Adrenal gland (tissue), 12 donors: ENCODE data around the gene PTAR1. TPM values are rescaled to one million over a fixed set of nuclear protein-coding genes. Genes with fewer than 3 reads are reported as not detected.

ENCODE experiments used
- DNase-seq, 7 donors: peaks; one replicate each; pipeline ENCODE4 v3.0.0-alpha.2; 2019 to 2020
- H3K27ac ChIP-seq, 5 donors: fragments of 200-600 bp; sonication (generic) in 4 of 5; 1 replicate in 3 of 5; 2 replicates in 2 of 5; pipeline versions ENCODE4 v1.5.1 to v1.8.0; 2016 to 2020; ENCODE audit warnings: mild to moderate bottlenecking in 1 of 5
- H3K27me3 ChIP-seq: fragments of 200-600 bp; 2 replicates; pipeline ENCODE4 v1.8.0; 2021
- H3K36me3 ChIP-seq, 2 donors: fragments of 200-600 bp; replicated peaks in 1 of 2; 1 replicate in 1 of 2; 2 replicates in 1 of 2; pipeline versions ENCODE4 v1.5.1 to v1.8.0; 2018 to 2022
- H3K4me1 ChIP-seq, 2 donors: fragments of 200-600 bp; replicated peaks in 1 of 2; 1 replicate in 1 of 2; 2 replicates in 1 of 2; pipeline versions ENCODE4 v1.5.1 to v1.8.0; 2018 to 2021
- H3K4me3 ChIP-seq, 4 donors: fragments of 200-600 bp; sonication (generic) in 3 of 4; one replicate each; pipeline ENCODE4 v1.5.1; 2016 to 2018
- H3K9me3 ChIP-seq, 3 donors: fragments of 200-600 bp; sonication (generic) in 1 of 3; replicated peaks in 1 of 3; 1 replicate in 2 of 3; 2 replicates in 1 of 3; pipeline versions ENCODE4 v1.5.1 to v1.8.0; 2016 to 2021
- POLR2A ChIP-seq, 2 donors: fragments of 450-650 bp; IDR thresholded peaks; one replicate each; pipeline ENCODE4 v1.6.1; 2017; ENCODE audit warnings: antibody characterized with exemption in 2 of 2, mild to moderate bottlenecking in 2 of 2, moderate library complexity in 1 of 2
- WGBS, 4 donors: extraction: QIAGEN DNeasy Blood & Tissue Kit in 2 of 4; methylation state at CpG; one replicate each; pipeline versions ENCODE4 v1.1.5 to v1.1.7; 2013 to 2017; 5-methylcytosine and 5-hydroxymethylcytosine counted together
- intact Hi-C, 2 donors: fragments of 100-400 bp; cut with DNase I; formaldehyde crosslinking; loops; one replicate each; pipeline versions ENCODE4 v1.14.1 to v1.15.0; 2022 to 2023
- polyA plus RNA-seq, 3 donors: library from polyadenylated mRNA; stranded (reverse); fragments of 200-250 nt in 2 of 3; fragments of 350-450 nt in 1 of 3; fragmentation: Illumina TruSeq in 1 of 3; extraction: RNeasy Lipid Tissue Mini Kit (QIAGEN cat#74804) in 1 of 3; gene quantifications; one replicate each; pipeline ENCODE4 v1.2.3, GENCODE V29; 2013 to 2014
- total RNA-seq, 9 donors: library from RNA; depleted of rRNA in 4 of 9; stranded (reverse); fragments of >200 nt in 4 of 9; fragments of 120-200 nt in 1 of 9; fragmentation: NEBNext Ultra II Directional in 1 of 9; extraction: Animal tissue kit (Norgen Biotek cat#: 25700) in 1 of 9; gene quantifications; one replicate each; pipeline versions ENCODE4 v1.1.0 to v1.2.4, GENCODE V29; 2013 to 2023
- TF ChIP-seq, protein P1 (sequence below), 6 experiments: fragments of 450-650 bp in 4 of 6; fragments of 200-600 bp in 2 of 6; sonication (generic) in 1 of 6; IDR thresholded peaks; 1 replicate in 5 of 6; 2 replicates in 1 of 6; pipeline versions ENCODE4 v1.5.1 to v1.8.0; 2016 to 2021; ENCODE audit warnings: antibody characterized with exemption in 6 of 6, mild to moderate bottlenecking in 2 of 6, moderate library complexity in 1 of 6
- donor health status: healthy with polysubstance abuse.
- donor health status: Bipolar disorder and iron deficiency.
- donor health status: DM: yes; HTN: yes; CAD: no.
- donor health status: DM: no; HTN: no; CAD: no.
- donor health status: DM: no; HTN: no; CAD: no.
- donor health status: DM: yes; HTN: yes; CAD: no.

The PTAR1 gene
- total and polyA plus RNA-seq, 12 donors, result 3.7 to 70.4 (median 37.2) TPM

DNA sequence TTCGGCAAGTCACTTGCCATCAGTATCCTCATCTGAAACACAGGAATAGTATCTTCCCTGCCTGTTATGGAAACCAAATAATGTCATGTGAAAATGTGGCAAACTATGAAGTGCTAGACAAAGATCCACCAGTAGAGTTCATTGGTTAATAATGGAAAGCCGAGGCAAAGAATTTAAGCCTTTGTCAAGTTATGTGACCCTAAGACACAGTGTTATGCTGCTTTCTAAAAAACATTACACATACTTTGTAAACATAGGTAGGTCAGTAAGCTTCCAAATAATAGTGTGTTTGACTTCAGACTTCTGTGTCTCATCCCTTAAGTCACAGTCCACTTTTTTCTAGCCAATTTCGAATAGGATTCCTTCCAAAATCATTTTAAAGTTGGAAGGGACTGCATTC, 6.0 kb downstream of the PTAR1 start:
- DNase-seq, result no peak
- H3K9me3 ChIP-seq, result no peaks in the 10 kb centered on the region
- peaks cover 2 to 36% of the 10 kb centered on the region in 2 donors for H3K4me1 ChIP-seq
- no peak overlapping the region for H3K27ac ChIP-seq
- H3K4me3 ChIP-seq, result no peak overlapping the region
- no peaks in the 10 kb centered on the region for H3K36me3 ChIP-seq
- intact Hi-C loops, result no loop called here
- no peak for TF ChIP-seq POLR2A (IDR thresholded peaks at IDR 0.05)
- TF ChIP-seq, protein P1, sequence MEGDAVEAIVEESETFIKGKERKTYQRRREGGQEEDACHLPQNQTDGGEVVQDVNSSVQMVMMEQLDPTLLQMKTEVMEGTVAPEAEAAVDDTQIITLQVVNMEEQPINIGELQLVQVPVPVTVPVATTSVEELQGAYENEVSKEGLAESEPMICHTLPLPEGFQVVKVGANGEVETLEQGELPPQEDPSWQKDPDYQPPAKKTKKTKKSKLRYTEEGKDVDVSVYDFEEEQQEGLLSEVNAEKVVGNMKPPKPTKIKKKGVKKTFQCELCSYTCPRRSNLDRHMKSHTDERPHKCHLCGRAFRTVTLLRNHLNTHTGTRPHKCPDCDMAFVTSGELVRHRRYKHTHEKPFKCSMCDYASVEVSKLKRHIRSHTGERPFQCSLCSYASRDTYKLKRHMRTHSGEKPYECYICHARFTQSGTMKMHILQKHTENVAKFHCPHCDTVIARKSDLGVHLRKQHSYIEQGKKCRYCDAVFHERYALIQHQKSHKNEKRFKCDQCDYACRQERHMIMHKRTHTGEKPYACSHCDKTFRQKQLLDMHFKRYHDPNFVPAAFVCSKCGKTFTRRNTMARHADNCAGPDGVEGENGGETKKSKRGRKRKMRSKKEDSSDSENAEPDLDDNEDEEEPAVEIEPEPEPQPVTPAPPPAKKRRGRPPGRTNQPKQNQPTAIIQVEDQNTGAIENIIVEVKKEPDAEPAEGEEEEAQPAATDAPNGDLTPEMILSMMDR (IDR thresholded peaks at IDR 0.05), result no peak
- 91 to 97% (median 95%) methylated on average over 3 of the region's 3 CpGs for WGBS, 4 donors
- H3K27me3 ChIP-seq, result no peaks in the 10 kb centered on the region

DNA sequence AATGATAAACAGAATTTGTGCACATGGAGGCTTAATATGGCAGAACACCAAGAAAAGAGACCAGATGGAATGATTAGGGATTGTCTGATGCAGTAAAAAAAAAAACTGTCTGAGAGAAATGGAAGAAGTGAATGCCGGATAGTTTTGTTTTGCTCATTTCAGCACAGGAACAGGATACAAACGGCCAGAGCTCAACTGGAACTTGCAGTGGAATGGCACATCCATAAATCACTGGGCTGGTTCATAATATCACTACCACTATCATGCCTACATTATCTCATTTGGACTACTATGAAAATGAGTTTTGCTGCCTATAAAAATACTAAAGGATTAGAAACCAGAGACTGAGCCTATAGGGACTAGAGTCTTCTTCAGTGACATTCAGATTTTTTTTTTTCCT, 9.7 kb downstream of the PTAR1 start:
- no peaks in the 10 kb centered on the region for H3K9me3 ChIP-seq
- H3K27me3 ChIP-seq, result no peaks in the 10 kb centered on the region
- no peak for DNase-seq
- H3K4me3 ChIP-seq, result no peak overlapping the region
- intact Hi-C loops, result no loop called here
- H3K36me3 ChIP-seq, result no peaks in the 10 kb centered on the region
- H3K27ac ChIP-seq, result no peak overlapping the region
- TF ChIP-seq POLR2A (IDR thresholded peaks at IDR 0.05), result no peak
- TF ChIP-seq, protein P1 (IDR thresholded peaks at IDR 0.05), result no peak
- 43 to 52% (median 46%) methylated on average over 2 of the region's 2 CpGs for WGBS, 4 donors
- peaks cover 0 to 18% of the 10 kb centered on the region in 2 donors for H3K4me1 ChIP-seq

DNA sequence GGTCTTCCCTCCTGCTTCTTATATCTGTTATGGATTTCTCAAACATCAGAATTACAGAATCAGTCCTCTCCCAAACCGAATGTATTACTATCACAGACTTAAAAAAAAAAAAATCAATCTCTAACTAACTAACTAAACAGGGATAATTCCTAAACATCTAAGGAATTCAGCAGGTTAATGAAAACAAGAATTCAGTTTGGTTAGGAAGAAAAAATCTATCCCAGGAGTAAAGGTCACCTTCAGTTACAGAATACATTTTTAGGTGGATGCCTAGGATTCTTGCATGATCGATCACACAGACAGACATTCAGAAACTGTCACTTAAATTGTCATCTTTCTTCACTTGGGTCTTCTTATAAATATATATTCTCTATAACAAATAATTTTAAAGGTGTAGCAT, 11.5 kb downstream of the PTAR1 start:
- DNase-seq, result no peak
- no peaks in the 10 kb centered on the region for H3K36me3 ChIP-seq
- H3K27ac ChIP-seq, result no peak overlapping the region
- H3K4me3 ChIP-seq, result no peak overlapping the region
- no peaks in the 10 kb centered on the region for H3K9me3 ChIP-seq
- H3K27me3 ChIP-seq, result no peaks in the 10 kb centered on the region
- intact Hi-C loops, result no loop called here
- TF ChIP-seq, protein P1 (IDR thresholded peaks at IDR 0.05), result no peak
- TF ChIP-seq POLR2A (IDR thresholded peaks at IDR 0.05), result no peak
- 79 to 82% (median 81%) methylated on average over 2 of the region's 2 CpGs for WGBS, 4 donors
- H3K4me1 ChIP-seq, result peaks cover 0 to 17% of the 10 kb centered on the region in 2 donors

DNA sequence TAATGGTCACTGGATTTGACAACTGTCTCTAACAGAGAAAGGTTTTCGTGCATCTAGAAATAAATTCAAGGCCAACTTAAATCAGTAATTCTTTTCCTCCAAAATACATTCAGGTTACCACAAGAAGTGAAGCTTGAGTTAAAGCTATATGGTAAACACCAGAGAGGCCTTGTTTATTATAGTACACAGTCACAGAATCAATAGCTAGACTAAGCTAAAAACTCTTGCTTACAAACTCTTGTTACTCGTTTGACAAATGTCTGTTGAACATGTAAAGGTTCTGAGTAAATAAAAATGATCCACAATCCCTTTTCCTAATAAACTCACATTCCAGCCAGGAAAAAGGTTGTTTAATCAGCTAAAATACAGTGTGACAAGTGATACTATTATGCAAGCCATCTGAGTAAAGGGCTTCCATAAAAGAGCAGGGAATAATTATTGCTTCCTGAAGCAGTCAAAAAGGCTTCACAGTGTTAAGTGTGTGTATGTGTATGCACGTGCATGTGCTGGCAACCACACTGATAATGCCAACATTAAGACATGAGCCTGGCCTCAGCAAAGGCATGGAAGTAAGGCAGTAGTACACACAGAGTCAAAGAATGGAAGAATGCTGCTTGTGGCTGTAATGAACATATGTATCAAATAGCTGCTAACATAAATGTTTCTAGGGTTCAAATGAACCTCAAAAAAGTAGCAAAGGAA, 12.8 kb downstream of the PTAR1 start:
- intact Hi-C loops, result no loop called here
- TF ChIP-seq POLR2A (IDR thresholded peaks at IDR 0.05), result no peak
- TF ChIP-seq, protein P1 (IDR thresholded peaks at IDR 0.05), result no peak
- DNase-seq, result no peak
- Histone ChIP-seq H3K27ac (no peak overlapping the region), H3K4me1 (peaks cover 0 to 13% of the 10 kb centered on the region in 2 donors), H3K27me3 (no peaks in the 10 kb centered on the region), H3K9me3 (no peaks in the 10 kb centered on the region), H3K36me3 (no peaks in the 10 kb centered on the region), H3K4me3 (no peak overlapping the region)
- 46 to 57% (median 53%) methylated on average over 3 of the region's 3 CpGs for WGBS, 4 donors
